GM19395 (cell line): Measurements from ENCODE around the gene WFS1.

Experiments used
- ATAC-seq: cut with Tn5 transposase; IDR thresholded peaks from one replicate; pipeline ENCODE4 v1.9.1; 2021; ENCODE audit warnings: mild to moderate bottlenecking, moderate library complexity; ENCODE audit not compliant: unreplicated experiment

The WFS1 gene

DNA sequence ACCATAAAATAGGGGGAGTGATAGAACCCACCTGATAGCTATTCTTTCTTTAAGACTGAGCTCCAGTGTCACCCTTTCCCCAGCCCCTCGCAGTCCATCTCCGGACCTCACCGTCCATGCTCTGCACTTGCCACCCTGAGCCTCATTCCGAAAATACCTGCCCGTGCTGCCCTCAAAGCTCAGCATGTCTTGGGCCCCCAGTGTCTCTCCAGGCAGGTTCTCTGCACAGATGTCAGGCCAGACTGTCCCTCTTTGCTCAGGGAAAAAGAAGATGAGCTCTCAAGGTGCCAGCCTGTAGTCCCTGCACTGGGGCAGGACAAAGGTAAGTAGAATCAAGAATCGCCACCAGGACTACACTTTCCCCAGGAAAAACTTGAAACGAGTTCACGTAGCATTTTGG lies 9.8 kb upstream of the WFS1 start:
- ATAC-seq, result no peak

- ATAC-seq, result no peak
Measured at GRCh38 chr4:6262176-6262575, 7.5 kb upstream of the WFS1 start.

GRCh38 chr4:6262847-6263487 lies 6.7 kb upstream of the WFS1 start:
- ATAC-seq, result no peak

DNA sequence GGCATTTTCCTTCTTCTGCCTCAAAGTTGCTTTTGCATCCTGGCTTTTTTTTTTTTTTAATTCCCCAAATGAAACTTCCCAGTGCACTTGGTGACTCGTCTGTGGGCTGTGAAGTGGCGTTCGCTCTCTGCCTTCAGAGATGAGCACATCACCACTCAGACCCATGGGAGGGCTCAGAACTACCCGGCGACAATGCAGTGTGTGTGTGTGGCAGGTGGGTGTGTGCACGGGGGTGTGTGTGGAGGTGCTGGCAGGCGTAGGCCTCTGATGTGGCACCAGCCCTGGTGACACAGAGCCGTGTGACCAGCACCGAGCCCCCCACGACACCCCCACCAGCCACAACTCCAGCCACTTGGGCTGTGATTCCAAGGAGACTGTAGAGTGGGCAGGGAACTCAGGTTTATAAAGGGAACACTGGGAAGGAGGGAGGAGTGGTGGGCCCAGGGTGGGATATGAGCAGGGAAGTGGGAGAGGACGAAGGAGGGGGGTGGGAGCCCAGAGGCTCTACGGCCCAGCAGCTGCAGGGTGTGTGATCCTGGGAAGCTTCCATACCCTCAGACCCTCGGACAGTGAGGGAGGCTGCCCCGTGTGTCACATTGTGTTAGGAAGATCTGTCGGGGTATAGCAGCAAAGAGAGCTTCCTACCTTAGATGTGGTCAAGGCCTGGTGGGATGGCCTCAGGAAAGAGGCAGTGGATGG lies 6.0 kb upstream of the WFS1 start:
- no peak for ATAC-seq

GRCh38 chr4:6264225-6264540 lies 5.5 kb upstream of the WFS1 start:
- ATAC-seq, result no peak

DNA sequence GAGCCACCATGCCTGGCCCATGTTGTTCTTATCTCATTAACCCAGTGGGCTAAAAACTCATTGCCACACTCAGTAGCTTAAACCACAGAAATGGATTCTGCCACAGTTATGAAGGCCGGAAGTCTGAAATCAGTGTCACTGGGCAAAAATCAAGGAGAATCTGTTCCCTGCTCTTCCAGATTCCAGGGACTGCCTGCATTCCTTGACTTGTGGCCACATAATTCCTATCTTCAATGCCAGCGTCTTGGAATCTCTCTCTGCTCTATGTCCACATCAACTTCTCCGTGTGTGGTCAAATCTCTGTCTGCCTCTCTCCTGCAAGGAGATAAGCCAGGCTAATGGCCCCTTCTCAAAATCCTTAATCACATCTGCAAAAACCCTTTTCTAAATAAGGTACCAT lies 4.1 kb upstream of the WFS1 start:
- ATAC-seq, result no peak

- ATAC-seq, result no peak
Measured at GRCh38 chr4:6267573-6267972, 2.1 kb upstream of the WFS1 start.

DNA sequence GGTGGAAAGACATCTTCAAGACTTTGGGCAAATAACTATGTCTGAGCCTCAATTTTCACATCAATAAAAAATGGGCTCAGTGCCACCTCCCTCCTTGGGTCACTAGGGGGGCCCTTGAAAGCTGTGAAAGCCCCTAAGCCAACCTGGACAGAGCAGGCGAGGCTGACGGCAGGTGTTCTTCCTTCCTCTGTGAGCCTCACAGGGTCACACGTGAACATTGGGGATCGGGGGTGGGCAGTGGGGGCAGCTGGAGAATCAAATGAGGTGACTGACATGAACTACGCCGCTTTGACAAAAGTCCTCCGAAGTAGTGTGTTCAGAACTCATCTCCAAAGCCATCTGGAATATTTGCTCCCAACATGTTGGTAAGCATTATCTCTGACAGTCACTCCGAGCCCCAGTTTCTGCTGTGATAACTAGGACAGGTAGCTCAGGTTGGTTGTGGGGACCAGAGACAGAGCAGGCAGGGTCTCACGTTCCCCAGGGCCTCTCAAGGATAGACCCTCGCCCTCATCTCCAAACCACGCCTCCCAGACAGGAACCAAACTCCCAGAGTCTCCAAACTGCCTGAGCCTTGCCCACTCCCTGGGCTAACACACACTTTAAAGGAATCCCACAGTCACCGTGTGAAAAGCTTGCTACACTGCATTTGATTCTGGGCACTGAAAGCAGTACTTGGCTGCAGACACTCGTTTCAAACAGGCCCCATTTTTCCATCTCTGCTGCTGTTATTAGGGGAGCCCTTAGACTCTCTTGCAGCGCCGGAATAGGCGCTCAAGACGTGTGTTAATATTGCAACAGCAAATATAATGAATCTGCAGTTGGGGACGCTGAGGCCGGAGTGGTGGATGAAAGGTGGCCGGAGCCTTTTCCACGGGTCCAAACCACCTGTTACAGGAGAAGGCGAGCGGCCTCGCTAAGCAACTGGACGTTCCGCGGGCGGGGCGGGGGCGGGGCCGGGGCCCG lies 717 bp upstream of the WFS1 start:
- peak; percentile 27 for ATAC-seq

GRCh38 chr4:6270636-6271121 lies 1.0 kb downstream of the WFS1 start:
- no peak for ATAC-seq

- no peak for ATAC-seq
Measured at GRCh38 chr4:6271206-6271605, 1.6 kb downstream of the WFS1 start.

GRCh38 chr4:6271701-6272465 lies 2.2 kb downstream of the WFS1 start:
- no peak for ATAC-seq

DNA sequence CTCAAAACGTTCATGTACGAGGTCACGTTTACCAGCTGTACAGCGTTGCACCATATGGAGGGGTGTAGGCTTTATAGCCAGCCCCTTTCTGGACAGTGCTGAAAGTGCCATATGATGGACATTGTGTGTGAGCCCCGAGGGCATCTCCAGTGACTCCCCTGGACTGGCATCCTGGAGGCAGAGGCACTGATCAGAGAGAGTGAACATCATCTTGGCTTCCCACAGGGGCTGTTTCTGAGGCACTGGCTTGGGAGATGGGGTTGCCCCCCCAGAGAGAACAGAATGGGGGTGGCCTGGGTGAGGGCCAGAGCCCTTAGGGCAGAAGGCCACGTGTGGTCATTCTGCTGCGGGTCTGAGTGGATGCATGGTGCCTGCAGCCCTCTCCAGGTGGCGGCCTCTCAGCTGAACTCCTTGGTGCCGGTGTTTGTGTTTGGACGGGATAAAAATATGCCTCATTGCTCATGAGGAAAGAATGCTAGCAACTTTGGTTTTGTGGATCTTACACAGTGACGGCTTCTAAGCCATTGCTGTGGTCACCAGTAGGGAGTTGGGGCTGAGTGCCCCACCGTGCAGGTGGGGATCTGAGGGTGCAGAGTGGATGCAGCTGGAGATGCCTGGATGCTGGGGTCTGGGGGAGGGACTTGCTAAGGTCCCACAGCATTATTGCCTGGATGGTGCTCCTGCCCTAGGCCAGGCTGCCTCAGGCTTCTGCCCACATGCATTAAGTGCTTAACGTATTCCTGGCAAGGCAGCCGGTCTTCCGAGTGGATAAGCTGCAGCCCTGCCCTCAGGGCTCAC lies 3.4 kb downstream of the WFS1 start:
- ATAC-seq, result no peak

GRCh38 chr4:6273661-6273990 lies 4.0 kb downstream of the WFS1 start:
- ATAC-seq, result no peak

GRCh38 chr4:6275351-6275750 lies 5.7 kb downstream of the WFS1 start:
- ATAC-seq, result no peak

DNA sequence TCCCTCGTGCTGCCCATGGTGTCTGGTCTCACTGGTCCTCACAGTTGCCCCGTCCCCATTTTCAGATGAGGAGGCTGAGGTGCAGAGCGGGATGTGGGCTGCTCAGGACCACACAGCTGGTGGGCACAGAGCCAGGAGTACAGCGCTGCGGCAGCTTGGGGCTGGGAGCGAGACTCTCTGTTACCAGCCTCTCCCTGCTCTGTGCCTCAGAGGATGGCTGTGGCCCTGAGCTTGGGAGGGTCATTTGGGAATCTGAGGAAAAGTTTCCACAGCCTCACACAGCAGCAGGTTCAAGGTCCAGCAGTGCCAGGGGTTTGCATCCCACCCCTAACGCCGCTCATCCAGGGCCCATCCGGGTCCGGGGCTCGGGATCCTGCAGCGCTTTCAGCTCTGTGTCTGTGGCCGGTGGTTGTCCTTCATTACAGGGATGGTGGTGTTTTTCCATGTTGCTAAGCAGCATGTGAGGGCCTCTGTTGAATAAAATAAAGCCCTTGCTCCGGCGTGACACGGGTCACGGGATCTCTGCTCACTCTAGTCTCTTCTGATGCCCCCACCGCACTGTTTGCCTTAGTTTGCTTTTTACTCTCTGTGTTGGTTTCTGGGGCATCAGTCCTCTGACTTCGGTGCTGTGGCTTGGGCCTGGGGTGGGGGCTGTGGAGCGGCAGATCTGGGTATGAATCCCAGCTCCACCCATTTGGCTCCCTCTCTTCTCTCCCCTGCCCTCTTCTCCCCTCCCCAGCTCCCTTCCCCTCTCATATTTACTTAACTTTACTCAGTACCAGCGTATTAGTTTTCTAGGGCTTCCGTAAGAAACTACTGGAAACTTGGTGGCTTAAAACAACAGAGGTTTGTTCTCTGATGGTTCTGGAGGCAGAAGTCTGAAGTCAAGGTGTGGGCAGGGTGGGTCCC lies 6.5 kb downstream of the WFS1 start:
- ATAC-seq, result no peak

- no peak for ATAC-seq
Measured at GRCh38 chr4:6277139-6277802, 7.6 kb downstream of the WFS1 start.

DNA sequence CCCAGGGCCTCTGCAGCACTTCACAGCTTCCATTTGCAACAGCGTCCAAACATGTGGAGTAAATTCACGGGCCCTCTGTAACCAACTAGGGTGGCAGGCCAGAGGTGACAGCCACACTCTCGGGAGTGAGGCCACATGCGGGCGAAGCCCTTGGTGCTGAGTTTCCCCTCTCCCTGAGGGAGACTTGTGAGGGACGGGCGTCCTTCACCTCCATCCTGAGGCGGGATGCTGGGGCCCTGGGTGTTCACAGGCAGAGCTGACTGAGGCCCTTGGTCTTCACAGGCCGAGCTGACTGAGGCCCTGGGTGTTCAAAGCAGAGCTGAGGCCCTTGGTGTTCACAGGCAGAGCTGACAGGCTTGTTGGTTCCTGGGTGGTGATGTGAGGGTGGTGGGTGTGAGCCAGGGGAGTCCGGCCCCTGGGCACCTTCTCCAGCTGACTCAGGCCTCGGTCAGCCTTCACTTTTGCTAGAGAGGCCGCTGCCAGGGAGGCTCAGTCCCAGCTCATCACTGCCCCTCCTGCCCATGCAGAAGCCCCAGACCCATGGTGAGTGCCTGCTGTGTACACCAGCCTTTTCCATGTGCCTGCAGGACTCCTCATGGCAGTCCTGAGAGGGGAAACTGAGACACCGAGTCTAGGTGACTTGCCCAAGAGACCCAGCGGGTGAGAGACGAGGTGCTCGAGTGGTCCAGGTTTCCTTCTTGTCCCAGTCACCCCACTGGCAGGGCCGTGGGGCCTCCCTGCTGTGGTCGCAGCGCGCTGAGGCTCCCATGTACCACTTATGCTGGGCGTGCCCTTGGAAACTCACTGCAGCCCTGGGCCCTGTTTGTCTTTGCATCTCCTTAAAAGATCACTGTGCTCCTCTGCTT lies 8.5 kb downstream of the WFS1 start:
- peak; percentile 2 for ATAC-seq

GRCh38 chr4:6278801-6279197 lies 9.1 kb downstream of the WFS1 start:
- peak; percentile 97 for ATAC-seq
